Stimulated activated naive CD8-positive, alpha-beta T cell treated with anti-CD3 and anti-CD28 coated beads, Interleukin-15, amount 100 ng/mL, for 72 hours (primary cell): ENCODE results near the gene DMD.

ENCODE experiments used
- ATAC-seq: fragments of 150-1000 bp; cut with Tn5 transposase; 2 replicates; pipeline ENCODE4 v1.10.0; 2021; ENCODE audit warnings: mild to moderate bottlenecking, moderate library complexity
- DNase-seq, 2 donors: peaks; one replicate each; pipeline ENCODE4 v3.0.0; 2021 to 2022
- H3K27ac Mint-ChIP-seq, 2 donors: one replicate each; pipeline ENCODE4 v1.8.0; 2022; ENCODE audit warnings: mild to moderate bottlenecking in 2 of 2, mixed read lengths in 2 of 2, moderate library complexity in 2 of 2
- H3K27me3 Mint-ChIP-seq: one replicate; pipeline ENCODE4 v1.8.0; 2022; ENCODE audit warnings: mixed read lengths
- H3K4me1 Mint-ChIP-seq: one replicate; pipeline ENCODE4 v1.8.0; 2022; ENCODE audit warnings: mild to moderate bottlenecking, mixed read lengths
- H3K4me3 Mint-ChIP-seq, 2 donors: one replicate each; pipeline ENCODE4 v1.8.0; 2022; ENCODE audit warnings: mild to moderate bottlenecking in 2 of 2, mixed read lengths in 2 of 2, moderate library complexity in 1 of 2
- H3K9me3 Mint-ChIP-seq, 2 donors: one replicate each; pipeline ENCODE4 v1.8.0; 2022; ENCODE audit warnings: mixed read lengths in 2 of 2

The DMD gene

DNA sequence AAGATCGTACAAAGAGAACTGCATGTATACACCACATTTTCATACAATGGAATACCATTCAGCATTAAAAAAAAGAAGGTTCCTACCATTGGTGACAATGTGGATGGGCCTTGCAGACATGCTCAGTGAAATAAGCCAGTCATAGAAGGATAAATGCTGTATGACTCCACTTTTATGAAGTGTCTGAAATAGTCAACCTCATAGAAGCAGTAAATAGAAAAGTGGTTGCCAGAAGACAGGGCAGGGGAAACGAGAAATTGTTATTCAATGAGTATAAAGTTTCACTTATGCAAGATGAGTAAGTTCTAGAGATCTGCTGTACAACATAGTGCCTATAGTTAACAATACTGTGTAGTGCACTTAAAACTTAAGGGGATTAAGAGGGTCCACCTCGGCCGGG lies 1882.1 kb downstream of the DMD start:
- Mint-ChIP-seq H3K27me3 (no peaks in the 10 kb centered on the region), H3K9me3 (no peaks in the 10 kb centered on the region), H3K27ac (no peak overlapping the region), H3K4me3 (no peak overlapping the region), H3K4me1 (no peaks in the 10 kb centered on the region)
- no peak for ATAC-seq
- no peak for DNase-seq

DNA sequence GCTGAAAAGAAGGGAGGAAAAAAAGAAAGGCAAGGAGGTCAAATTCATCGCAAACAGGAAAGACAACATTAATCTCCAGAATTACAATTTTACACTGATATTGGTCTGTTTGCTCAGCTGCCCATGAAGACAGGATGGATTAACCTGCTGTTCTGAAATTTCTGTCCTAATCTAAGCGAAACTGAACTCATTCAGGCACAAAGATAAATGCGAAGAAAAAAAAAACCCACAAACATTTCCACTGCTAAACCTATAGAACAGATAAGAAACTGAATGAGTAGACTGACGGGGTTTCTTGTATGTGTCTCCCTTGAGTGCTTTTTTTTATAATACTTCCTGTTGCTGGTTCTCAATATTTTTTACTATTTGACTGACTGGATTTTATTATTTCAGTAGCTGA lies 1887.7 kb downstream of the DMD start:
- DNase-seq = no peak
- Mint-ChIP-seq H3K27ac (no peak overlapping the region), H3K4me1 (no peaks in the 10 kb centered on the region), H3K4me3 (no peak overlapping the region), H3K27me3 (no peaks in the 10 kb centered on the region), H3K9me3 (no peaks in the 10 kb centered on the region)
- no peak for ATAC-seq

DNA sequence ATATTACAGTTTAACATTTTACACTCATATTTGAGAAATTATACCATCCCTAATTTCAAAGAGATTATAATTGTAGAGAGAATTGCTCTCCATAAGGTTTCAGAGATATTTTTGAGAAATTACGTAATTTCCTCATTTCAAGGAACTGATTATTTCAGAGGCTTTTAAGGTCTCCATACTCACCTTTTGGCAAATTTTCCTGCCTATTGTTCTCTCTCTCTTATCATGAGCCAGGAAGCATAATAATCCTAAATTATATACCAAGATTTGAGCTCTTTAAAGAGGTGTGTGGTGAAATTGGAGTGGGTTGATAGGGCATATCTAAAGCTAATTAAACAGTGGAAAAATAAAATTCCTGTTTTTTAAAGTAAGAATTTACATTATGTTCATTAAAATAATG lies 1890.6 kb downstream of the DMD start:
- DNase-seq (no peak), ATAC-seq (no peak)
- Mint-ChIP-seq H3K4me3 (no peak overlapping the region), H3K9me3 (no peaks in the 10 kb centered on the region), H3K27me3 (no peaks in the 10 kb centered on the region), H3K27ac (no peak overlapping the region), H3K4me1 (no peaks in the 10 kb centered on the region)

GRCh38 chrX:31319586-31319985 lies 1891.8 kb downstream of the DMD start:
- H3K9me3 Mint-ChIP-seq = no peaks in the 10 kb centered on the region
- DNase-seq = no peak
- ATAC-seq = no peak
- H3K4me1 Mint-ChIP-seq = no peaks in the 10 kb centered on the region
- no peak overlapping the region for H3K4me3 Mint-ChIP-seq
- no peaks in the 10 kb centered on the region for H3K27me3 Mint-ChIP-seq
- H3K27ac Mint-ChIP-seq = no peak overlapping the region

DNA sequence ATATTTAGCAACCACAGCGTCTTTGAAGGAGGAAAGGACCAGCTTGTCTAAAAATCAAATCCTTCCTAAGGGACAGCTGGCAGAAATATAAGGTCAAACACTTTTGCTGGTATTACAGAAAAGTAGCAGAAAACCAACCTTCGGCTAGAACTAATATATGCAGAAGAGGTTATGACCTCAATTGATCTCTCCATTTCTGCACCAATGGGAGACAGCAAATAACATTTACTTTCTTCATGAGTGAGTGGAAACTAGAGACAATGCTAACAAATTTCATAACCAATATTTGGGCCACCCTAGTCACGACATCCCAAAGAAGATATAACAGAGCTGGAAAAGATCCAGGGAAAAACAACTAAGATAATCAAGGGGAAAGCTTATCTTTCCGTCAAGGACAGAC lies 1892.5 kb downstream of the DMD start:
- no peaks in the 10 kb centered on the region for H3K9me3 Mint-ChIP-seq
- no peaks in the 10 kb centered on the region for H3K4me1 Mint-ChIP-seq
- ATAC-seq = no peak
- no peaks in the 10 kb centered on the region for H3K27me3 Mint-ChIP-seq
- no peak overlapping the region for H3K27ac Mint-ChIP-seq
- DNase-seq = no peak
- no peak overlapping the region for H3K4me3 Mint-ChIP-seq

- Mint-ChIP-seq H3K27me3 (no peaks in the 10 kb centered on the region), H3K4me1 (no peaks in the 10 kb centered on the region), H3K4me3 (no peak overlapping the region), H3K27ac (no peak overlapping the region), H3K9me3 (no peaks in the 10 kb centered on the region)
- ATAC-seq (no peak), DNase-seq (no peak)
Measured at GRCh38 chrX:31316340-31316991, 1894.9 kb downstream of the DMD start.

DNA sequence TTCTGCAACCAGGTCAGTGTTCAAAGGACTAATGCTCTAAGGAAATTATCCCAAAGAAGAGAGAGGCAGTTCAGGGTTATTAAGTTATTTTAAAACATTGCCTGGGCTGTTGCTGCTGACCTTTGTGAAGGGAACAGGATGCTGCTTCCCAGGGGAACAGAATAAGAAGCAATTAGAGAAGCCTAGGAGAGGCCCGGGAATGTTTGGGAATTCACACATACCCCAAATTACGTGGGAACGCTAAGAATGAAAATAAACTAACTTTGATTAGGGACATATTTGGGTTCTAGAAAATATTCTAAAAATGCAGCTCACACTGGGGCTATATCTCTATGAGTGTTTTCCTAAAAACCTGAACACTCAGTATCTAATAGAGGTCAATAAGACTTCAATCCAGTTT lies 1896.4 kb downstream of the DMD start:
- no peaks in the 10 kb centered on the region for H3K9me3 Mint-ChIP-seq
- DNase-seq (no peak), ATAC-seq (no peak)
- H3K4me1 Mint-ChIP-seq = no peaks in the 10 kb centered on the region
- H3K27me3 Mint-ChIP-seq = no peaks in the 10 kb centered on the region
- no peak overlapping the region for H3K4me3 Mint-ChIP-seq
- no peak overlapping the region for H3K27ac Mint-ChIP-seq

DNA sequence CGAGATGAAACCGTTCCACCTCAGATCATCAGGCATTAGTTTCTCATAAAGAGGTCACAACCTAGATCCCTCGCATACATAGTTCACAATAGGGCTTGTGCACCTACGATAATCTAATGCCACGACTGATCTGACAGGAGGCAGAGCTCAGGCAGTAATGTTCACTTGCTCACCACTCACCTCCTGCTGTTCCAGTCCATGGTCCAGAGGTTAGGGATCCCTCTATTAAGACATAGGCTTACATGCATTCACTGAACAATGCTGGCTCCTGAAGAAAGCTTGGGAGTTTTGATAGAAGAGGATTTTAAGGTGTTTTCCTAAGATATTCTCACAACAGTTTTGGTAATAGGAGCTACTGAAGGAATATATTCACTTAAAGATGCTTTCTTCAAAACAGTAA lies 1903.4 kb downstream of the DMD start:
- Mint-ChIP-seq H3K9me3 (peaks cover 0 to 4% of the 10 kb centered on the region in 2 donors), H3K4me1 (no peaks in the 10 kb centered on the region), H3K4me3 (no peak overlapping the region), H3K27me3 (no peaks in the 10 kb centered on the region), H3K27ac (no peak overlapping the region)
- DNase-seq (no peak), ATAC-seq (no peak)

GRCh38 chrX:31302573-31303075 lies 1908.7 kb downstream of the DMD start:
- Mint-ChIP-seq H3K27ac (no peak overlapping the region), H3K9me3 (peaks cover 4 to 11% of the 10 kb centered on the region in 2 donors), H3K4me3 (no peak overlapping the region), H3K27me3 (no peaks in the 10 kb centered on the region), H3K4me1 (no peaks in the 10 kb centered on the region)
- ATAC-seq (no peak), DNase-seq (no peak)

DNA sequence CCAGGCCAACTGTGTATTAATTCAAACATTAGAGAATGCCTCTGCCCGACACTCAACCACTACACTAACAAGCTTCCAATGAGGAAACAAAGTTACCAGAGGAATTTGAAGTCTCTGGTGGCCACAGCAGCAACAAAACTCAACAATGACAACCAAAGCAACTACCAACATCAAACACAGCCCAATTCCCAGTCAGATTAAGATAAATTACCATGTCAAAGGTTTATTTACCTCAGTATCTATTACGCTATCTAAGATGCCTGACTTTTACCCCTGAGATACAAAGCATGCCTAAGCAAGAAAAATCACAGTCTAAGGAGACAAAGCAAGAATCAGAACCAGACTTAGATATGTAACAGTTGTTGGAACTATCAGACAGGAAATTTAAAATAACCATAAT lies 1909.4 kb downstream of the DMD start:
- Mint-ChIP-seq H3K4me3 (no peak overlapping the region), H3K27me3 (no peaks in the 10 kb centered on the region), H3K9me3 (peaks cover 4 to 11% of the 10 kb centered on the region in 2 donors), H3K4me1 (no peaks in the 10 kb centered on the region), H3K27ac (no peak overlapping the region)
- ATAC-seq (no peak), DNase-seq (no peak)

- Mint-ChIP-seq H3K4me3 (no peak overlapping the region), H3K4me1 (no peaks in the 10 kb centered on the region)
Measured at GRCh38 chrX:31301203-31301602, 1910.1 kb downstream of the DMD start.

GRCh38 chrX:31298916-31299315 lies 1912.4 kb downstream of the DMD start:
- H3K27me3 Mint-ChIP-seq = no peaks in the 10 kb centered on the region
- no peak overlapping the region for H3K27ac Mint-ChIP-seq
- H3K9me3 Mint-ChIP-seq = peaks cover 4 to 11% of the 10 kb centered on the region in 2 donors
- DNase-seq = no peak
- no peak overlapping the region for H3K4me3 Mint-ChIP-seq
- no peak for ATAC-seq
- H3K4me1 Mint-ChIP-seq = no peaks in the 10 kb centered on the region

More at GRCh38 chrX:31301203-31301602, 1910.1 kb downstream of the DMD start:
- ATAC-seq = no peak
- H3K27ac Mint-ChIP-seq = peak overlapping the region in 1 of 2 donors; percentile 57
- H3K9me3 Mint-ChIP-seq = peaks cover 4 to 11% of the 10 kb centered on the region in 2 donors
- DNase-seq = no peak
- no peaks in the 10 kb centered on the region for H3K27me3 Mint-ChIP-seq

GRCh38 chrX:31297881-31298280 lies 1913.5 kb downstream of the DMD start:
- Mint-ChIP-seq H3K27ac (no peak overlapping the region), H3K4me3 (no peak overlapping the region), H3K27me3 (no peaks in the 10 kb centered on the region), H3K4me1 (no peaks in the 10 kb centered on the region), H3K9me3 (peaks cover 0 to 11% of the 10 kb centered on the region in 2 donors)
- ATAC-seq = no peak
- DNase-seq = no peak

GRCh38 chrX:31294475-31294874 lies 1916.9 kb downstream of the DMD start:
- no peak for DNase-seq
- ATAC-seq = no peak
- Mint-ChIP-seq H3K27me3 (no peaks in the 10 kb centered on the region), H3K4me3 (no peak overlapping the region), H3K9me3 (no peaks in the 10 kb centered on the region), H3K4me1 (no peaks in the 10 kb centered on the region), H3K27ac (no peak overlapping the region)

- ATAC-seq = peak; percentile 49
- Mint-ChIP-seq H3K4me3 (no peak overlapping the region), H3K27ac (no peak overlapping the region), H3K4me1 (no peaks in the 10 kb centered on the region), H3K27me3 (no peaks in the 10 kb centered on the region), H3K9me3 (no peaks in the 10 kb centered on the region)
- no peak for DNase-seq
Measured at GRCh38 chrX:31293409-31293808, 1917.9 kb downstream of the DMD start.

GRCh38 chrX:31291131-31291530 lies 1920.2 kb downstream of the DMD start:
- no peaks in the 10 kb centered on the region for H3K4me1 Mint-ChIP-seq
- H3K27ac Mint-ChIP-seq = no peak overlapping the region
- DNase-seq = no peak
- H3K27me3 Mint-ChIP-seq = no peaks in the 10 kb centered on the region
- no peak overlapping the region for H3K4me3 Mint-ChIP-seq
- no peak for ATAC-seq
- no peaks in the 10 kb centered on the region for H3K9me3 Mint-ChIP-seq

GRCh38 chrX:31287861-31288260 lies 1923.5 kb downstream of the DMD start:
- no peak for ATAC-seq
- H3K4me1 Mint-ChIP-seq = no peaks in the 10 kb centered on the region
- no peaks in the 10 kb centered on the region for H3K27me3 Mint-ChIP-seq
- no peak overlapping the region for H3K27ac Mint-ChIP-seq
- no peaks in the 10 kb centered on the region for H3K9me3 Mint-ChIP-seq
- DNase-seq = no peak
- H3K4me3 Mint-ChIP-seq = no peak overlapping the region
